ENCODE measurements around the gene MICALL1.

GRCh38 chr22:37911697-37912096 is 5.6 kb downstream of the MICALL1 start:
- no peak for TF ChIP-seq POLR2A (IDR thresholded peaks at IDR 0.05)
- no peak for TF ChIP-seq CTCF (IDR thresholded peaks at IDR 0.05)
